Measurements from ENCODE around the gene TUBB4B. TPM values are rescaled to one million over a fixed set of nuclear protein-coding genes. Genes with fewer than 3 reads are reported as not detected.

TUBB4B gene
- total RNA-seq, 1 experiment from 2014 or later, result 424 TPM

- BruUV-seq (replicated peaks), result no TSS peak
- CTCF ChIA-PET, result no interaction called here
- H3K27ac ChIP-seq (ENCODE audit: low read length), result no peak within 1 kb of the TSS
Observed at GRCh38 chr9:137251194-137251461, 10.0 kb downstream of the TUBB4B start, which contains the start of gene STPG3. Gene STPG3, plus strand, starts transcription at chr9:137251286. Its CDS starts 1 bp downstream, at chr9:137251287.

GRCh38 chr9:137251490-137252268 is 10.6 kb downstream of the TUBB4B start:
- CTCF ChIA-PET, result no interaction called here
- TF ChIP-seq CTCF (conservative IDR thresholded peaks at IDR 0.05; ENCODE audit: low read depth, low read length), result no peak
- no peak for TF ChIP-seq EZH2phosphoT487 (IDR thresholded peaks at IDR 0.05; ENCODE audit: borderline replicate concordance, low read length)
- TF ChIP-seq EZH2 (IDR thresholded peaks at IDR 0.05; ENCODE audit: low read length, unreplicated experiment), result no peak

More at GRCh38 chr9:137251194-137251461, 10.0 kb downstream of the TUBB4B start, which contains the start of gene STPG3:
- ATAC-seq (no peak), DNase-seq (no peak)
- POLR2A ChIA-PET (ENCODE audit: unreplicated experiment), result no interaction called here
- no peaks in the 10 kb centered on the region for H3F3A ChIP-seq (ENCODE audit: low read length, unreplicated experiment)
- no peak within 1 kb of the TSS for H3K4me3 ChIP-seq (ENCODE audit: low read length)
- peaks cover 7% of the 10 kb centered on the region; the same call in 1 of the 2 replicates for H3K4me1 ChIP-seq (ENCODE audit: insufficient read depth, low read length)
- H3K9ac ChIP-seq (ENCODE audit: low read length), result no peak within 1 kb of the TSS
- no peaks in the 10 kb centered on the region for H3K36me3 ChIP-seq (ENCODE audit: low read depth, low read length)
- H3K79me2 ChIP-seq (ENCODE audit: low read length), result peaks cover 8% of the 10 kb centered on the region
- H3K9me3 ChIP-seq (ENCODE audit: low read length), result no peaks in the 10 kb centered on the region
- H3K4me2 ChIP-seq (ENCODE audit: low read length), result no peak within 1 kb of the TSS
- no peaks in the 10 kb centered on the region for H4K20me1 ChIP-seq (ENCODE audit: low read length)
- H3K9me2 ChIP-seq (replicated peaks; ENCODE audit: low read length), result no peaks in the 10 kb centered on the region
- intact Hi-C loops (cut with micrococcal nuclease), result no loop called here
- H3K27me3 ChIP-seq (ENCODE audit: low read length), result no peaks in the 10 kb centered on the region
- H2AFZ ChIP-seq (ENCODE audit: low read length), result no peak within 1 kb of the TSS
- TF ChIP-seq EZH2 (IDR thresholded peaks at IDR 0.05; ENCODE audit: low read length, unreplicated experiment), result no peak

GRCh38 chr9:137252555-137253506 is 11.7 kb downstream of the TUBB4B start:
- no peak overlapping the region for H3K9ac ChIP-seq (ENCODE audit: low read length)
- no peak overlapping the region for H3K4me3 ChIP-seq (ENCODE audit: low read length)
- DNase-seq (no peak), ATAC-seq (no peak)
- H2AFZ ChIP-seq (ENCODE audit: low read length), result no peak overlapping the region
- intact Hi-C loops (cut with micrococcal nuclease), result no loop called here
- H3K79me2 ChIP-seq (ENCODE audit: low read length), result peaks cover 18% of the 10 kb centered on the region
- H3K36me3 ChIP-seq (ENCODE audit: low read depth, low read length), result no peaks in the 10 kb centered on the region
- no peak for TF ChIP-seq EZH2 (IDR thresholded peaks at IDR 0.05; ENCODE audit: low read length, unreplicated experiment)
- TF ChIP-seq EZH2phosphoT487 (IDR thresholded peaks at IDR 0.05; ENCODE audit: borderline replicate concordance, low read length), result no peak
- no peak for TF ChIP-seq CTCF (conservative IDR thresholded peaks at IDR 0.05; ENCODE audit: low read depth, low read length)
- no peak overlapping the region for H3K4me2 ChIP-seq (ENCODE audit: low read length)
- no TSS peak for BruUV-seq (replicated peaks)
- H3K9me3 ChIP-seq (ENCODE audit: low read length), result no peaks in the 10 kb centered on the region
- H3K4me1 ChIP-seq (ENCODE audit: insufficient read depth, low read length), result peaks cover 15% of the 10 kb centered on the region; the same call in 1 of the 2 replicates
- no peaks in the 10 kb centered on the region for H3K27me3 ChIP-seq (ENCODE audit: low read length)
- POLR2A ChIA-PET (ENCODE audit: unreplicated experiment), result no interaction called here
- H3K27ac ChIP-seq (ENCODE audit: low read length), result no peak overlapping the region
- CTCF ChIA-PET, result no interaction called here
- no peaks in the 10 kb centered on the region for H3F3A ChIP-seq (ENCODE audit: low read length, unreplicated experiment)
- H4K20me1 ChIP-seq (ENCODE audit: low read length), result no peaks in the 10 kb centered on the region
- H3K9me2 ChIP-seq (replicated peaks; ENCODE audit: low read length), result no peaks in the 10 kb centered on the region

More at GRCh38 chr9:137251490-137252268, 10.6 kb downstream of the TUBB4B start:
- H3K9ac ChIP-seq (ENCODE audit: low read length), result no peak overlapping the region
- H3F3A ChIP-seq (ENCODE audit: low read length, unreplicated experiment), result no peaks in the 10 kb centered on the region
- no peak overlapping the region for H3K4me3 ChIP-seq (ENCODE audit: low read length)
- peaks cover 14% of the 10 kb centered on the region for H3K79me2 ChIP-seq (ENCODE audit: low read length)
- H2AFZ ChIP-seq (ENCODE audit: low read length), result no peak overlapping the region
- H3K4me2 ChIP-seq (ENCODE audit: low read length), result no peak overlapping the region
- H3K36me3 ChIP-seq (ENCODE audit: low read depth, low read length), result no peaks in the 10 kb centered on the region
- POLR2A ChIA-PET (ENCODE audit: unreplicated experiment), result no interaction called here
- ATAC-seq (no peak), DNase-seq (no peak)
- no peaks in the 10 kb centered on the region for H3K9me3 ChIP-seq (ENCODE audit: low read length)
- no peaks in the 10 kb centered on the region for H4K20me1 ChIP-seq (ENCODE audit: low read length)
- H3K27ac ChIP-seq (ENCODE audit: low read length), result no peak overlapping the region
- H3K4me1 ChIP-seq (ENCODE audit: insufficient read depth, low read length), result peaks cover 12% of the 10 kb centered on the region; the same call in 1 of the 2 replicates
- H3K9me2 ChIP-seq (replicated peaks; ENCODE audit: low read length), result no peaks in the 10 kb centered on the region
- intact Hi-C loops (cut with micrococcal nuclease), result no loop called here
- no TSS peak for BruUV-seq (replicated peaks)
- no peaks in the 10 kb centered on the region for H3K27me3 ChIP-seq (ENCODE audit: low read length)

Measured in PC-3 (cell line).